Measurements from ENCODE around the gene TLX2. TPM values are rescaled to one million over a fixed set of nuclear protein-coding genes. Genes with fewer than 3 reads are reported as not detected.

Gene TLX2
- total and polyA plus RNA-seq, 2 of the 13 experiments (the other 11 are each of a cell fraction or from before 2014, with no cell fraction given), result 0.05 to 0.20 TPM

DNA sequence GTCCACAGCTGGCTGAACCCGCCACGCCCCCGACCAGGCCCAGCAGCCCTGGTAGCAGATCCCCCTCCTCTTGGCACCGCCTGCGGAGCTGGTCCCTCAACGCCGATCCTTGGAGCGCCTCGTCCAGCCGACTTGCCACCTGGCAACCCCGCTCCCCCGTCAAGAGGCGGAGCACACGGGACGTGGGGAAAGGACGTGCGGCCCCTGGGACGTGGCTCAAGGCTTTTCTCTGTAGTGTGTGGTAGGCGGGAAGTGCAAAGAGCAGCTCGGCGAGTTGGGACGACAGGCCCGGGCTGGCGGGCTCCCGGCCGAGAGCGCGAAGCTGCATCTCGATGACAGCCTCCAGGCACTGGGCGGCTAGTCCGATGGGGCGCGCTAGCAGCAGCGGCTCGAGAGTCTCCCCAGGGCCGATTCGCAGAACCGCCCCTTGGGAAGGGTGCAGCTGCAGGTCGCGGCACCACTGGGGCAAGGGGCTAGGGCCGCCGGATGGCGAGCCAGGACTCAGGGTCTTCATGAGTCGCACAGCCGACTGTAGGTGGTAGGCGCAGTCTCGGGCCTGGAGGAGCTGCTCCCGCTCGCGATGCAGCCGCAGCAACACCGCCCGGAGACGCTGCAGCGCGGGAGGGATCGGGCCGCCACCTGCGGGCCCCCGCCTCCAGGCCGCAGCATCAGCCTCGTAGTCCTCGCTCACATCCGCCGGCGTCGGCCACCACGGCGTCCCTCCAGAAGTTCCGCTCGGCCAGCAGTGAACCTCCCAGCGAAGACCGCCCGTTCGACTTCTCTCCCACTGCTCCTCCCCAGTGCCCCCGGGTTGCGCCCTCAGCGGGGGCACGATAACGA is 32.1 kb upstream of the TLX2 start (continued):
- TF ChIP-seq ZBTB7B (CRISPR knock-in tag; IDR thresholded peaks at IDR 0.05) (no peak), NCOA2 (CRISPR knock-in tag; IDR thresholded peaks at IDR 0.05) (no peak), ZNF792 (CRISPR knock-in tag; IDR thresholded peaks at IDR 0.05) (0 out of 2 replicates have a peak, but pooled peaks have one; percentile 34), NBN (conservative IDR thresholded peaks at IDR 0.05) (no peak), CEBPB (IDR thresholded peaks at IDR 0.05; ENCODE audit: borderline replicate concordance, low read depth, low read length) (no peak), ZNF232 (CRISPR knock-in tag; IDR thresholded peaks at IDR 0.05; ENCODE audit: borderline replicate concordance) (peak; percentile 92; the same call in 1 of the 2 replicates), ZNF44 (CRISPR knock-in tag; IDR thresholded peaks at IDR 0.05) (no peak), ZNF180 (CRISPR knock-in tag; IDR thresholded peaks at IDR 0.05; ENCODE audit: borderline replicate concordance, low read depth) (no peak), SIX1 (CRISPR knock-in tag; IDR thresholded peaks at IDR 0.05; ENCODE audit: borderline replicate concordance) (no peak), NONO (IDR thresholded peaks at IDR 0.05) (no peak), NONO (CRISPR knock-in tag; conservative IDR thresholded peaks at IDR 0.05) (no peak), TSC22D2 (CRISPR knock-in tag; IDR thresholded peaks at IDR 0.05; ENCODE audit: borderline replicate concordance) (no peak; the same call in 1 of the 2 replicates), GZF1 (CRISPR knock-in tag; IDR thresholded peaks at IDR 0.05) (peak; percentile 79; the same call in 1 of the 2 replicates)
- TF ChIP-seq, protein P1, sequence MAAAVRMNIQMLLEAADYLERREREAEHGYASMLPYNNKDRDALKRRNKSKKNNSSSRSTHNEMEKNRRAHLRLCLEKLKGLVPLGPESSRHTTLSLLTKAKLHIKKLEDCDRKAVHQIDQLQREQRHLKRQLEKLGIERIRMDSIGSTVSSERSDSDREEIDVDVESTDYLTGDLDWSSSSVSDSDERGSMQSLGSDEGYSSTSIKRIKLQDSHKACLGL (CRISPR knock-in tag; IDR thresholded peaks at IDR 0.05), result peak; percentile 90
- TF ChIP-seq, protein P2, sequence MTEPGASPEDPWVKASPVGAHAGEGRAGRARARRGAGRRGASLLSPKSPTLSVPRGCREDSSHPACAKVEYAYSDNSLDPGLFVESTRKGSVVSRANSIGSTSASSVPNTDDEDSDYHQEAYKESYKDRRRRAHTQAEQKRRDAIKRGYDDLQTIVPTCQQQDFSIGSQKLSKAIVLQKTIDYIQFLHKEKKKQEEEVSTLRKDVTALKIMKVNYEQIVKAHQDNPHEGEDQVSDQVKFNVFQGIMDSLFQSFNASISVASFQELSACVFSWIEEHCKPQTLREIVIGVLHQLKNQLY (CRISPR knock-in tag; IDR thresholded peaks at IDR 0.05), result no peak
- TF ChIP-seq, protein P3, sequence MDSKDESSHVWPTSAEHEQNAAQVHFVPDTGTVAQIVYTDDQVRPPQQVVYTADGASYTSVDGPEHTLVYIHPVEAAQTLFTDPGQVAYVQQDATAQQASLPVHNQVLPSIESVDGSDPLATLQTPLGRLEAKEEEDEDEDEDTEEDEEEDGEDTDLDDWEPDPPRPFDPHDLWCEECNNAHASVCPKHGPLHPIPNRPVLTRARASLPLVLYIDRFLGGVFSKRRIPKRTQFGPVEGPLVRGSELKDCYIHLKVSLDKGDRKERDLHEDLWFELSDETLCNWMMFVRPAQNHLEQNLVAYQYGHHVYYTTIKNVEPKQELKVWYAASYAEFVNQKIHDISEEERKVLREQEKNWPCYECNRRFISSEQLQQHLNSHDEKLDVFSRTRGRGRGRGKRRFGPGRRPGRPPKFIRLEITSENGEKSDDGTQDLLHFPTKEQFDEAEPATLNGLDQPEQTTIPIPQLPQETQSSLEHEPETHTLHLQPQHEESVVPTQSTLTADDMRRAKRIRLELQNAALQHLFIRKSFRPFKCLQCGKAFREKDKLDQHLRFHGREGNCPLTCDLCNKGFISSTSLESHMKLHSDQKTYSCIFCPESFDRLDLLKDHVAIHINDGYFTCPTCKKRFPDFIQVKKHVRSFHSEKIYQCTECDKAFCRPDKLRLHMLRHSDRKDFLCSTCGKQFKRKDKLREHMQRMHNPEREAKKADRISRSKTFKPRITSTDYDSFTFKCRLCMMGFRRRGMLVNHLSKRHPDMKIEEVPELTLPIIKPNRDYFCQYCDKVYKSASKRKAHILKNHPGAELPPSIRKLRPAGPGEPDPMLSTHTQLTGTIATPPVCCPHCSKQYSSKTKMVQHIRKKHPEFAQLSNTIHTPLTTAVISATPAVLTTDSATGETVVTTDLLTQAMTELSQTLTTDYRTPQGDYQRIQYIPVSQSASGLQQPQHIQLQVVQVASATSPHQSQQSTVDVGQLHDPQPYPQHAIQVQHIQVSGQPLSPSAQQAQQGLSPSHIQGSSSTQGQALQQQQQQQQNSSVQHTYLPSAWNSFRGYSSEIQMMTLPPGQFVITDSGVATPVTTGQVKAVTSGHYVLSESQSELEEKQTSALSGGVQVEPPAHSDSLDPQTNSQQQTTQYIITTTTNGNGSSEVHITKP (CRISPR knock-in tag; IDR thresholded peaks at IDR 0.05; ENCODE audit: low read depth), result no peak
- TF ChIP-seq, protein P4, sequence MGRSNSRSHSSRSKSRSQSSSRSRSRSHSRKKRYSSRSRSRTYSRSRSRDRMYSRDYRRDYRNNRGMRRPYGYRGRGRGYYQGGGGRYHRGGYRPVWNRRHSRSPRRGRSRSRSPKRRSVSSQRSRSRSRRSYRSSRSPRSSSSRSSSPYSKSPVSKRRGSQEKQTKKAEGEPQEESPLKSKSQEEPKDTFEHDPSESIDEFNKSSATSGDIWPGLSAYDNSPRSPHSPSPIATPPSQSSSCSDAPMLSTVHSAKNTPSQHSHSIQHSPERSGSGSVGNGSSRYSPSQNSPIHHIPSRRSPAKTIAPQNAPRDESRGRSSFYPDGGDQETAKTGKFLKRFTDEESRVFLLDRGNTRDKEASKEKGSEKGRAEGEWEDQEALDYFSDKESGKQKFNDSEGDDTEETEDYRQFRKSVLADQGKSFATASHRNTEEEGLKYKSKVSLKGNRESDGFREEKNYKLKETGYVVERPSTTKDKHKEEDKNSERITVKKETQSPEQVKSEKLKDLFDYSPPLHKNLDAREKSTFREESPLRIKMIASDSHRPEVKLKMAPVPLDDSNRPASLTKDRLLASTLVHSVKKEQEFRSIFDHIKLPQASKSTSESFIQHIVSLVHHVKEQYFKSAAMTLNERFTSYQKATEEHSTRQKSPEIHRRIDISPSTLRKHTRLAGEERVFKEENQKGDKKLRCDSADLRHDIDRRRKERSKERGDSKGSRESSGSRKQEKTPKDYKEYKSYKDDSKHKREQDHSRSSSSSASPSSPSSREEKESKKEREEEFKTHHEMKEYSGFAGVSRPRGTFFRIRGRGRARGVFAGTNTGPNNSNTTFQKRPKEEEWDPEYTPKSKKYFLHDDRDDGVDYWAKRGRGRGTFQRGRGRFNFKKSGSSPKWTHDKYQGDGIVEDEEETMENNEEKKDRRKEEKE (IDR thresholded peaks at IDR 0.05), result no peak
- TF ChIP-seq, protein P5, sequence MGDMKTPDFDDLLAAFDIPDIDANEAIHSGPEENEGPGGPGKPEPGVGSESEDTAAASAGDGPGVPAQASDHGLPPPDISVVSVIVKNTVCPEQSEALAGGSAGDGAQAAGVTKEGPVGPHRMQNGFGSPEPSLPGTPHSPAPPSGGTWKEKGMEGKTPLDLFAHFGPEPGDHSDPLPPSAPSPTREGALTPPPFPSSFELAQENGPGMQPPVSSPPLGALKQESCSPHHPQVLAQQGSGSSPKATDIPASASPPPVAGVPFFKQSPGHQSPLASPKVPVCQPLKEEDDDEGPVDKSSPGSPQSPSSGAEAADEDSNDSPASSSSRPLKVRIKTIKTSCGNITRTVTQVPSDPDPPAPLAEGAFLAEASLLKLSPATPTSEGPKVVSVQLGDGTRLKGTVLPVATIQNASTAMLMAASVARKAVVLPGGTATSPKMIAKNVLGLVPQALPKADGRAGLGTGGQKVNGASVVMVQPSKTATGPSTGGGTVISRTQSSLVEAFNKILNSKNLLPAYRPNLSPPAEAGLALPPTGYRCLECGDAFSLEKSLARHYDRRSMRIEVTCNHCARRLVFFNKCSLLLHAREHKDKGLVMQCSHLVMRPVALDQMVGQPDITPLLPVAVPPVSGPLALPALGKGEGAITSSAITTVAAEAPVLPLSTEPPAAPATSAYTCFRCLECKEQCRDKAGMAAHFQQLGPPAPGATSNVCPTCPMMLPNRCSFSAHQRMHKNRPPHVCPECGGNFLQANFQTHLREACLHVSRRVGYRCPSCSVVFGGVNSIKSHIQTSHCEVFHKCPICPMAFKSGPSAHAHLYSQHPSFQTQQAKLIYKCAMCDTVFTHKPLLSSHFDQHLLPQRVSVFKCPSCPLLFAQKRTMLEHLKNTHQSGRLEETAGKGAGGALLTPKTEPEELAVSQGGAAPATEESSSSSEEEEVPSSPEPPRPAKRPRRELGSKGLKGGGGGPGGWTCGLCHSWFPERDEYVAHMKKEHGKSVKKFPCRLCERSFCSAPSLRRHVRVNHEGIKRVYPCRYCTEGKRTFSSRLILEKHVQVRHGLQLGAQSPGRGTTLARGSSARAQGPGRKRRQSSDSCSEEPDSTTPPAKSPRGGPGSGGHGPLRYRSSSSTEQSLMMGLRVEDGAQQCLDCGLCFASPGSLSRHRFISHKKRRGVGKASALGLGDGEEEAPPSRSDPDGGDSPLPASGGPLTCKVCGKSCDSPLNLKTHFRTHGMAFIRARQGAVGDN (CRISPR knock-in tag; IDR thresholded peaks at IDR 0.05), result peak; percentile 82

Data from HepG2 (cell line).